ENCODE data around the gene CCL1.
"Not testable (repeated sequence)": the region's sequence is repeated elsewhere in the genome, so short reads cannot be mapped to it uniquely, and the experiment has no call there.

Gene CCL1

GRCh38 chr17:34356194-34356593 is 6.8 kb downstream of the CCL1 start, which contains the start of gene CCL13:
Gene CCL13 (plus strand): TSS chr17:34356480. CDS start chr17:34356527, 47 bp downstream.
- DNase-seq = no peak

GRCh38 chr17:34354637-34355036 is 8.4 kb downstream of the CCL1 start:
- no peak for DNase-seq

GRCh38 chr17:34352191-34352590 is 10.8 kb downstream of the CCL1 start:
- DNase-seq = no peak

GRCh38 chr17:34351096-34351495 is 11.9 kb downstream of the CCL1 start:
- no peak for DNase-seq

GRCh38 chr17:34349751-34350150 is 13.3 kb downstream of the CCL1 start:
- no peak for DNase-seq

- no peak for DNase-seq
Observed at GRCh38 chr17:34347063-34347462, 16.0 kb downstream of the CCL1 start.

- no peak for DNase-seq
Observed at GRCh38 chr17:34341916-34342315, 21.1 kb downstream of the CCL1 start.

GRCh38 chr17:34339138-34339770 is 23.8 kb downstream of the CCL1 start:
- DNase-seq = no peak

GRCh38 chr17:34337701-34338100 is 25.3 kb downstream of the CCL1 start:
- no peak for DNase-seq

GRCh38 chr17:34327580-34327979 is 35.5 kb downstream of the CCL1 start:
- DNase-seq = not testable (repeated sequence)

- no peak for DNase-seq
Observed at GRCh38 chr17:34321964-34322363, 41.1 kb downstream of the CCL1 start.

- no peak for DNase-seq
Observed at GRCh38 chr17:34319039-34319483, 44.0 kb downstream of the CCL1 start, which contains the start of gene CCL8. Gene CCL8 (plus strand): TSS chr17:34319435. CDS start chr17:34319502, 67 bp downstream.

- no peak for DNase-seq
Observed at GRCh38 chr17:34318474-34318873, 44.6 kb downstream of the CCL1 start.

- no peak for DNase-seq
Observed at GRCh38 chr17:34314279-34314678, 48.8 kb downstream of the CCL1 start.

- DNase-seq = no peak
Observed at GRCh38 chr17:34313164-34313563, 49.9 kb downstream of the CCL1 start.

- no peak for DNase-seq
Observed at GRCh38 chr17:34312080-34312479, 51.0 kb downstream of the CCL1 start.

GRCh38 chr17:34311291-34311690 is 51.7 kb downstream of the CCL1 start:
- no peak for DNase-seq
